SK-N-MC (cell line): Measurements from ENCODE around the gene ZC2HC1B.

ENCODE experiments used
- EZH2 ChIP-seq: fragments of 200-600 bp; sonication (generic); IDR thresholded peaks from one replicate; pipeline ENCODE4 v1.6.1; 2017; ENCODE audit warnings: antibody characterized with exemption
- POLR2AphosphoS5 ChIP-seq: IDR thresholded peaks from 2 replicates; pipeline ENCODE4 v1.6.1; 2012; ENCODE audit warnings: mild to moderate bottlenecking, low read depth, low read length, borderline replicate concordance

DNA sequence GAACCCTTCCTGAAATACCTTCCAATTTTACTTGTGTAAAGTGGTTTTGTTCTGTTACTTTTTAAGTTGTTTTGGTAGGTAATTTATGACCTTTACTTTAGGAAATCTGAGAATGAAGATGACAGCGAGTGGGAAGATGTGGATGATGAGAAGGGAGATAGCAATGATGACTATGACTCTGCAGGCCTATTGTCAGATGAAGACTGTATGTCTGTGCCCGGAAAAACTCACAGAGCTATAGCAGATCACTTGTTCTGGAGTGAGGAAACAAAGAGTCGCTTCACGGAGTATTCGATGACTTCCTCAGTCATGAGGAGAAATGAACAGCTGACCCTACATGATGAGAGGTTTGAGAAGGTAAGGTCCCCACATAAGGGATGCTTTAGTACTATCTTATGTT, 6.6 kb upstream of the ZC2HC1B start:
- TF ChIP-seq EZH2 = no peak
- TF ChIP-seq POLR2AphosphoS5 = no peak
